Left renal pelvis (tissue), 4 donors: Measurements from ENCODE around the gene EFL1. TPM values are rescaled to one million over a fixed set of nuclear protein-coding genes. Genes with fewer than 3 reads are reported as not detected.
"Not testable (repeated sequence)": the region's sequence is repeated elsewhere in the genome, so short reads cannot be mapped to it uniquely, and the experiment has no call there.

Experiments
- DNase-seq, 4 donors: peaks; one replicate each; pipeline ENCODE4 v3.0.0-alpha.2; 2013; ENCODE audit warnings: low read depth in 4 of 4, low spot score in 3 of 4
- polyA plus RNA-seq, 4 donors: library from polyadenylated mRNA; unstranded; fragments of 120-200 nt; gene quantifications; one replicate each; pipeline ENCODE4 v1.2.1, GENCODE V29; 2013; ENCODE audit not compliant: insufficient read length in 4 of 4

Gene EFL1
- 10 to 100 TPM; 12.6 to 25.0 (median 21.6) TPM for polyA plus RNA-seq

- DNase-seq = peak; percentile 67 to 79 (median 73)
Observed at GRCh38 chr15:82262422-82263026, at the start of gene EFL1, which contains the start of gene SAXO2. Gene EFL1 (minus strand): TSS chr15:82262734. CDS start chr15:82261778, 956 bp downstream. Gene SAXO2 (plus strand): TSS chr15:82262818. CDS start chr15:82262880, 62 bp downstream.

GRCh38 chr15:82311321-82311720, 48.8 kb upstream of the EFL1 start:
- not testable (repeated sequence) for DNase-seq

- DNase-seq = no peak
Observed at GRCh38 chr15:82309802-82310201, 47.3 kb upstream of the EFL1 start.

- no peak for DNase-seq
Observed at GRCh38 chr15:82307714-82308081, 45.2 kb upstream of the EFL1 start.

GRCh38 chr15:82306791-82307713, 44.5 kb upstream of the EFL1 start:
- DNase-seq = no peak

GRCh38 chr15:82305621-82306048, 43.1 kb upstream of the EFL1 start:
- no peak for DNase-seq

GRCh38 chr15:82304778-82305090, 42.2 kb upstream of the EFL1 start:
- no peak for DNase-seq

GRCh38 chr15:82303956-82304777, 41.6 kb upstream of the EFL1 start:
- DNase-seq = no peak

- DNase-seq = no peak
Observed at GRCh38 chr15:82301296-82302016, 38.9 kb upstream of the EFL1 start.

GRCh38 chr15:82300883-82301282, 38.3 kb upstream of the EFL1 start:
- DNase-seq = no peak

- DNase-seq = not testable (repeated sequence)
Observed at GRCh38 chr15:82300326-82300725, 37.8 kb upstream of the EFL1 start.

- not testable (repeated sequence) for DNase-seq
Observed at GRCh38 chr15:82299511-82299914, 37.0 kb upstream of the EFL1 start.

GRCh38 chr15:82298520-82298919, 36.0 kb upstream of the EFL1 start:
- DNase-seq = peak in 2 of 4 donors; percentile 6 to 15

- no peak for DNase-seq
Observed at GRCh38 chr15:82298032-82298431, 35.5 kb upstream of the EFL1 start.

GRCh38 chr15:82297546-82297945, 35.0 kb upstream of the EFL1 start:
- DNase-seq = no peak

GRCh38 chr15:82294061-82294690, 31.6 kb upstream of the EFL1 start:
- no peak for DNase-seq

GRCh38 chr15:82292271-82292670, 29.7 kb upstream of the EFL1 start:
- no peak for DNase-seq

- not testable (repeated sequence) for DNase-seq
Observed at GRCh38 chr15:82288202-82288601, 25.7 kb upstream of the EFL1 start.

- DNase-seq = not testable (repeated sequence)
Observed at GRCh38 chr15:82286475-82286874, 23.9 kb upstream of the EFL1 start.

- not testable (repeated sequence) for DNase-seq
Observed at GRCh38 chr15:82284381-82284780, 21.8 kb upstream of the EFL1 start.
